Measurements from ENCODE around the gene ERBB4. TPM values are rescaled to one million over a fixed set of nuclear protein-coding genes. Genes with fewer than 3 reads are reported as not detected.
A peak's percentile ranks its signal among the peaks of the same experiment; 100 is the strongest.

Gene ERBB4
- total RNA-seq, 1 donor from 2014 or later, result 2.2 TPM

DNA sequence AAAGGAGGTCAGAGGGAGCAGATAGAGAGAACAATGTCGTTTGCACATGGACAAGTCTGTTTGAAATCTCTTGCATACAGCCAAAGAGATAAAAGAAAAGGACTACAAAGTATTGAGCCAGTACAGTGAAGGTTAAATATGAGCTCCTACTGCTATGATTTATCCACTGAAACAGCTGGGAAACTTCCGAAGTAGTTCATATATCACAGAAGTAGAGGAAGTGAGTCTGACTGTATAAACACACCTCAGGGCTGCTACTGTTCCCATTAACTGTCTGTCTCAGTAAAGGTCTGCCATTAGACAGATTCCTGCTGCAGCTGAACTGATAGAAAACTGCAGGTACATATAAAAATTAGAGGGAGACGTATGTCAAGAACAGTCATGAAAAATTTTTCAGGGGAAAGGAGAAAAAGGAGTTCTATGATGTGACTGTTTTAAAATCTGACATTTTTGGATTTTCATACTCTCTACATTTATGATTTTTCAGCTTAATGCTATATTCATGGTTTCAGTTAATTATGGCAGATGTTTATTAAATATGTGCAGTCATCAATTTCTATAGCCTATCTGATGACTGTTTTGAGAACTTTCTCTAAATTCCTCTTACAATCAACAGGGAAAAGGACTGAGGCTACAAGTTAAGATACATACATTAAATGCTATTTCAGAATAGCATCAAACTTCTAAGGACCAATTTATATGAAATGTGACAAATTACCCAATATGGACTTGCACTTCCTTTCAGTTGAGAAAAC, 364.7 kb downstream of the ERBB4 start:
- DNase-seq (ENCODE audit: low read depth), result no peak
- TF ChIP-seq, protein P1, sequence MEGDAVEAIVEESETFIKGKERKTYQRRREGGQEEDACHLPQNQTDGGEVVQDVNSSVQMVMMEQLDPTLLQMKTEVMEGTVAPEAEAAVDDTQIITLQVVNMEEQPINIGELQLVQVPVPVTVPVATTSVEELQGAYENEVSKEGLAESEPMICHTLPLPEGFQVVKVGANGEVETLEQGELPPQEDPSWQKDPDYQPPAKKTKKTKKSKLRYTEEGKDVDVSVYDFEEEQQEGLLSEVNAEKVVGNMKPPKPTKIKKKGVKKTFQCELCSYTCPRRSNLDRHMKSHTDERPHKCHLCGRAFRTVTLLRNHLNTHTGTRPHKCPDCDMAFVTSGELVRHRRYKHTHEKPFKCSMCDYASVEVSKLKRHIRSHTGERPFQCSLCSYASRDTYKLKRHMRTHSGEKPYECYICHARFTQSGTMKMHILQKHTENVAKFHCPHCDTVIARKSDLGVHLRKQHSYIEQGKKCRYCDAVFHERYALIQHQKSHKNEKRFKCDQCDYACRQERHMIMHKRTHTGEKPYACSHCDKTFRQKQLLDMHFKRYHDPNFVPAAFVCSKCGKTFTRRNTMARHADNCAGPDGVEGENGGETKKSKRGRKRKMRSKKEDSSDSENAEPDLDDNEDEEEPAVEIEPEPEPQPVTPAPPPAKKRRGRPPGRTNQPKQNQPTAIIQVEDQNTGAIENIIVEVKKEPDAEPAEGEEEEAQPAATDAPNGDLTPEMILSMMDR (conservative IDR thresholded peaks at IDR 0.05; ENCODE audit: low read depth, low read length), result no peak
- H3K4me3 ChIP-seq (ENCODE audit: low read depth, low read length), result no peak overlapping the region

DNA sequence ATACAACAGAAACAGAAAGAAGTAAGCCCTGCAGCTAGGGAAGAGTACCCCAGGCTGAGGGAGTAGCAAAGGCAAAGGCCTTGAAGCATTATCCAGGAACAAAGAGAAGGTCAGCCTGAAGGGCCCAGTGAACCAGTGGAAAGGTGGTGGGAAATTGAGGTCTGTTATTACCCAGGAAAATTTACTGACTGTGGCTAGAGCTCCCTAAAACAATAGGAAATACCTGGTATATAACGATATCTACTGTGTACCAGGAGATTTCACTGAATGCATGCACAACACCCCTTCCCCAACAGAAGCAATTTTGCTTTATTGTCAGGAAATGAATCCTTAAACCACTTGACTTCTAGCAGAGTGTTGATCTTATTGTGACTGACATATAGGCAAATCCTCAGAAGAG, 365.3 kb downstream of the ERBB4 start:
- no peak for DNase-seq (ENCODE audit: low read depth)
- no peak overlapping the region for H3K4me3 ChIP-seq (ENCODE audit: low read depth, low read length)
- TF ChIP-seq, protein P1 (conservative IDR thresholded peaks at IDR 0.05; ENCODE audit: low read depth, low read length), result no peak

DNA sequence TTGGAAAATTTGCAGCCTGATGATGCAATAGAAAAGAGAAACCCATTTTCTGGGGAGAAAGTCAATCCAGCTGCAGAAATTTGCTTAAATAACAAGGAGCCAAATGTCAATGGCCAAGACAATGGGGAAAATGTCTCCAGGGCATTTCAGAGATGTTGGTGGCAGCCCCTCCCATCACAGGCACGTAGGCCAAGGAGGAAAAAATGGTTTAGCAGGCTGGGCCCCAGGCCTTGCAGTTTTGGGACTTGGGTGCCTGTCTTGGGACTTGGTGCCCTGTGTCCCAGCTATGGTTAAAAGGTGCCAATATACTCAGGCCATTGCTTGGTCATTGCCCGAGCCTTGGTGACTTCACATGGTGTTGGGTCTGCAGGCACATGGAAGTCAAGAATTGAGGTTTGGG, 368.2 kb downstream of the ERBB4 start:
- no peak for DNase-seq (ENCODE audit: low read depth)
- TF ChIP-seq, protein P1 (conservative IDR thresholded peaks at IDR 0.05; ENCODE audit: low read depth, low read length), result no peak
- H3K4me3 ChIP-seq (ENCODE audit: low read depth, low read length), result no peak overlapping the region

DNA sequence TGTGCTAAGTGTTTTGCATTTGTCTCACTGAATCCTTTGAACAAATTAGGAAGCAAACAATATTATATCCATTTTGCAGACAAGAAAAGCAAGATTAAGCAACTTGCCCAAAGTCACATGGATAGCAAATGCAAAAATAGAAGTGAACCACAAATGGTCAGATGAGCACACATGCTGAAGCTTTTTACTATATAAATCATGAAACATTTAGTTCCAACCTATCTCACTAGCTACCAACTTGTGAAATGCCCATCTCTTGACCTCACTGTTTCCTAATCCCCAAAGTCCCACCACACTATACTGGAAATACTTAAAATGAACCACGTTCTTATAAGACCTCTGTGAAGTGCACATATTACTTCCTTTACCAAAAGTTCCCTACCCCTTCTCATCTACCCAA, 380.5 kb downstream of the ERBB4 start:
- no peak overlapping the region for H3K4me3 ChIP-seq (ENCODE audit: low read depth, low read length)
- no peak for DNase-seq (ENCODE audit: low read depth)
- TF ChIP-seq, protein P1 (conservative IDR thresholded peaks at IDR 0.05; ENCODE audit: low read depth, low read length), result no peak

DNA sequence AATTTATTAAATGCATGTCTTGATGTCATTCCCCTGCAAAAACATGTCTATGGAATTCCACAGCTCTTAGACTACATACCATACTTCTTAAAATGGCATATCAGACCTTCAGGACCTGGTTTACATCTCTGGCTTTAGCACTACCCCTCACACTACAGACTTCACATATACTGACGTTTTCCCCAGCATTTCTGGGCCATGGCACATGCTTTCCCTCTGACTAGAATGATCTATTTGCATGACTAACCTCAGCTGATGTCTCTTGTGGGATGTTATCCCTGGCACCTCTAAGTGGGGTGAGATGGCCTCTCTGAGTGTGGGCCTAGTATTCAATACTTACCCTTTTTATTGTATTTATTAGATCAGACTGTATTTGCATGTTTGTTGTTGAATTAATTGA, 381.6 kb downstream of the ERBB4 start:
- DNase-seq (ENCODE audit: low read depth), result peak; percentile 9
- TF ChIP-seq, protein P1 (conservative IDR thresholded peaks at IDR 0.05; ENCODE audit: low read depth, low read length), result no peak

DNA sequence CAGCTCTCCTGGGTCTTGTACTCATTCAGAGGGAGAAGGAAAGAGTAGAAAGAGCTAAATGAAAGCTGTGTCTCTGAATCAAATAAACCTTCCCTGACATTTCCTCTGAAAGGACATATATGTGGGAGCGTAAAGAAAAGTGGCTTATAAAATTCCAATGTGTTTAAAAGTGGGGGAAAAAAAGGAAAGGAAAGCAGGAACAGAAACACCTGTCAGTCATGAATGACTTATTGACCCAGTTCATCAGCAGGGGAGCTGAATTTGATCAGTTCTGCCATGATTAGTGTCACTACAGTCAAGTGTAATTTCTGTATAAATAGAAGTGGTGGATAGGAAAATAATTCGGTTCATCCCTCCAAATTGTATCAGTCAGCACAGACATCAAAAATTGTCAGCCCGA, 382.5 kb downstream of the ERBB4 start:
- no peak for DNase-seq (ENCODE audit: low read depth)
- TF ChIP-seq, protein P1 (conservative IDR thresholded peaks at IDR 0.05; ENCODE audit: low read depth, low read length), result no peak
- H3K4me3 ChIP-seq (ENCODE audit: low read depth, low read length), result no peak overlapping the region

More for the DNA sequence above, 381.6 kb downstream of the ERBB4 start:
- H3K4me3 ChIP-seq (ENCODE audit: low read depth, low read length), result no peak overlapping the region

DNA sequence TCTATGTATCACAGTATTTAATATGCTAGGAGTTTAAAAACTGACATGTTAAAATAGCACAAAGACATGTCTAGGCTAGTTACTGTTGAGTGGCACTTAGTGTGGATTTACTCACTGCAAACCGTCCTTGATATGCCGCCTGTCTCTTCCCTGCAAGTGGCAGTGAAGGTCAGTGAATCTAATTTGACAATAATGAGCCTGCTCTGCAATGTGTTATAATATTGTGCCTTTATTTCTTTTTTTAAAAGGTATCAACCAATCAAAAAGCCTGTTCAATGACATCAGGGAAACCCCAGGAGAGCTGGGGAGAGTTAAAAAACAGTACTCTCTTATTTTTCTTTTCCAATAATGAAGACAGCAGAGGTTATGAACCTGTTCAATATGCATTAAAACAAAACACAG, 384.1 kb downstream of the ERBB4 start:
- TF ChIP-seq, protein P1 (conservative IDR thresholded peaks at IDR 0.05; ENCODE audit: low read depth, low read length), result no peak
- DNase-seq (ENCODE audit: low read depth), result no peak
- no peak overlapping the region for H3K4me3 ChIP-seq (ENCODE audit: low read depth, low read length)
